OCI-LY3 (cell line): Measurements from ENCODE around the gene NHERF2.

ENCODE experiments used
- CTCF ChIP-seq: fragments of 200-600, 300-600 bp; sonication (generic); IDR thresholded peaks from 2 replicates; pipeline ENCODE4 v1.5.1; 2014; ENCODE audit warnings: antibody characterized with exemption, low read length, low read depth
- EZH2phosphoT487 ChIP-seq: fragments of 200-600 bp; shearing (Covaris generic); IDR thresholded peaks from 2 replicates; pipeline ENCODE4 v1.6.1; 2018; ENCODE audit warnings: antibody characterized with exemption, mixed run types, low read depth

GRCh38 chr16:2071454-2072202, 44.9 kb downstream of the NHERF2 start:
- TF ChIP-seq CTCF = no peak
- no peak for TF ChIP-seq EZH2phosphoT487
